Kidney (tissue), 14 donors: Measurements from ENCODE around the gene POLR3B. TPM values are rescaled to one million over a fixed set of nuclear protein-coding genes. Genes with fewer than 3 reads are reported as not detected.
"Not testable (repeated sequence)": the region's sequence is repeated elsewhere in the genome, so short reads cannot be mapped to it uniquely, and the experiment has no call there.

Experiments
- DNase-seq, 5 donors: peaks; one replicate each; pipeline ENCODE4 v3.0.0-alpha.2; 2013 to 2020
- FAIRE-seq: peaks from 2 replicates; lab custom pipeline; 2012; peaks lifted over from hg19 to GRCh38; lab: Jason Lieb, UNC
- H3K27ac ChIP-seq, 2 donors: one replicate each; pipeline ENCODE4 v1.7.0; 2013; ENCODE audit warnings: low read depth in 2 of 2, low read length in 2 of 2, inconsistent platforms in 1 of 2
- H3K27me3 ChIP-seq: one replicate; pipeline ENCODE4 v1.7.1; 2013; ENCODE audit warnings: low read length, inconsistent platforms; ENCODE audit not compliant: control insufficient read depth, insufficient read depth
- H3K36me3 ChIP-seq, 3 donors: one replicate each; pipeline versions ENCODE4 v1.7.0 to v1.7.1; 2013; ENCODE audit warnings: low read length in 3 of 3, control low read depth in 1 of 3, inconsistent platforms in 1 of 3; ENCODE audit not compliant: insufficient read depth in 3 of 3, control insufficient read depth in 2 of 3
- H3K4me1 ChIP-seq, 3 donors: one replicate each; pipeline versions ENCODE4 v1.7.0 to v1.7.1; 2013; ENCODE audit warnings: low read length in 3 of 3, inconsistent platforms in 1 of 3, low read depth in 1 of 3; ENCODE audit not compliant: control insufficient read depth in 2 of 3, insufficient read depth in 2 of 3
- H3K4me3 ChIP-seq, 3 donors: one replicate each; pipeline versions ENCODE4 v1.7.0 to v1.8.1; 2013; ENCODE audit warnings: low read length in 3 of 3, control low read depth in 1 of 3, inconsistent platforms in 1 of 3
- H3K9ac ChIP-seq, 3 donors: one replicate each; pipeline versions ENCODE4 v1.7.0 to v1.7.1; 2013; ENCODE audit warnings: low read length in 3 of 3, control low read depth in 1 of 3, inconsistent platforms in 1 of 3
- H3K9me3 ChIP-seq, 3 donors: one replicate each; pipeline versions ENCODE4 v1.7.0 to v1.7.1; 2013; ENCODE audit warnings: low read length in 3 of 3, control low read depth in 1 of 3, inconsistent platforms in 1 of 3; ENCODE audit not compliant: control insufficient read depth in 2 of 3, insufficient read depth in 1 of 3
- intact Hi-C: fragments of 100-400 bp; cut with DNase I; formaldehyde crosslinking; loops from one replicate; pipeline ENCODE4 v1.11.1; 2022
- polyA plus RNA-seq: library from polyadenylated mRNA; stranded (reverse); fragments of 350-450 nt; fragmentation: Illumina TruSeq; extraction: RNeasy Lipid Tissue Mini Kit (QIAGEN cat#74804); gene quantifications from one replicate; pipeline ENCODE4 v1.2.3, GENCODE V29; 2014; ENCODE audit warnings: low read depth, low replicate concordance; ENCODE audit not compliant: insufficient read depth
- total RNA-seq: library from RNA; stranded (reverse); fragmentation: NEBNext Ultra II Directional; extraction: Animal tissue kit (Norgen Biotek cat#: 25700); gene quantifications from one replicate; pipeline ENCODE4 v1.2.1, GENCODE V29; 2021
- TF ChIP-seq, protein P1 (sequence below): IDR thresholded peaks from 3 replicates; pipeline ENCODE4 v1.5.1; 2012; ENCODE audit warnings: mild to moderate bottlenecking, moderate library complexity, borderline replicate concordance; ENCODE audit not compliant: insufficient read depth; ENCODE audit errors: extremely low read depth
- donor health status: control.
- donor health status: control.
- donor health status: control.
- donor health status: control.
- donor health status: control.
- donor health status: DM: yes; HTN: yes; CAD: no.
- donor health status: Normal renal cell carcinoma (clear cell type).

Gene POLR3B
- total and polyA plus RNA-seq, 2 donors from 2014 or later: 5.2 to 9.7 TPM

DNA sequence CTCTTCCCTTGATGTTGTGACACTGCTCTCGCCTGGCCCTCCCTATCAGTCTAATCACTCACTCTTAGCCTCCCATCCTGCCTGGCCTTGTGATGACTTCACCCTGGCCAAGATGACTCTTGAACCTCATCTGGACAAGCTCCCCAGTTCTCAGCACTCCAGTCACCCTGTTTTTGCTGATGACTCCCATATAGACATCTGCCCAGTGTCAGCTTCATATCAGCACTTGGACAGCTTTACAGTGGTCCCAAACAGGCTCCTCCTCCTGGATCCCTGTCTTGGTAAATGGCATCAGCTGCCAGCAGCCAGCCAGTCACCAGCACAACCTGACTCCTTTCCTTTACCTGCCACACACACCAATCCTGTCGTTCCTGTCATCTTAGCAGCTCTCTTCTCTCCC, 104.2 kb downstream of the POLR3B start:
- no peak overlapping the region for H3K4me3 ChIP-seq
- H3K4me1 ChIP-seq: no peaks in the 10 kb centered on the region
- no peak for DNase-seq
- no peaks in the 10 kb centered on the region for H3K27me3 ChIP-seq
- FAIRE-seq: no peak
- TF ChIP-seq, protein P1, sequence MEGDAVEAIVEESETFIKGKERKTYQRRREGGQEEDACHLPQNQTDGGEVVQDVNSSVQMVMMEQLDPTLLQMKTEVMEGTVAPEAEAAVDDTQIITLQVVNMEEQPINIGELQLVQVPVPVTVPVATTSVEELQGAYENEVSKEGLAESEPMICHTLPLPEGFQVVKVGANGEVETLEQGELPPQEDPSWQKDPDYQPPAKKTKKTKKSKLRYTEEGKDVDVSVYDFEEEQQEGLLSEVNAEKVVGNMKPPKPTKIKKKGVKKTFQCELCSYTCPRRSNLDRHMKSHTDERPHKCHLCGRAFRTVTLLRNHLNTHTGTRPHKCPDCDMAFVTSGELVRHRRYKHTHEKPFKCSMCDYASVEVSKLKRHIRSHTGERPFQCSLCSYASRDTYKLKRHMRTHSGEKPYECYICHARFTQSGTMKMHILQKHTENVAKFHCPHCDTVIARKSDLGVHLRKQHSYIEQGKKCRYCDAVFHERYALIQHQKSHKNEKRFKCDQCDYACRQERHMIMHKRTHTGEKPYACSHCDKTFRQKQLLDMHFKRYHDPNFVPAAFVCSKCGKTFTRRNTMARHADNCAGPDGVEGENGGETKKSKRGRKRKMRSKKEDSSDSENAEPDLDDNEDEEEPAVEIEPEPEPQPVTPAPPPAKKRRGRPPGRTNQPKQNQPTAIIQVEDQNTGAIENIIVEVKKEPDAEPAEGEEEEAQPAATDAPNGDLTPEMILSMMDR: no peak
- no peak overlapping the region for H3K27ac ChIP-seq
- peaks cover 0 to 16% (median 7%) of the 10 kb centered on the region in 3 donors for H3K36me3 ChIP-seq
- H3K9ac ChIP-seq: no peak overlapping the region
- intact Hi-C loops: no loop called here
- no peaks in the 10 kb centered on the region for H3K9me3 ChIP-seq

DNA sequence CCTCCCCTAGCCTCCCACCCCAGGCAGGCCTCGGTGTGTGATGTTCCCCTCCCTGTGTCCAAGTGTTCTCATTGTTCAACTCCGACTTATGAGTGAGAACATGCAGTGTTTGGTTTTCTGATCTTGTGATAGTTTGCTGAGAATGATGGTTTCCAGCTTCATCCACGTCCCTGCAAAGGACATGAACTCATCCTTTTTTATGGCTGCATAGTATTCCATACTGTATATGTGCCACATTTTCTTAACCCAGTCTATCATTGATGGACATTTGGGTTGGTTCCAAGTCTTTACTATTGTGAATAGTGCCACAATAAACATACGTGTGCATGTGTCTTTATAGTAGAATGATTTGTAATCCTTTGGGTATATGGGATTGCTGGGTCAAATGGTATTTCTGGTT, 108.1 kb downstream of the POLR3B start:
- H3K27me3 ChIP-seq, H3K27ac ChIP-seq, DNase-seq, H3K4me3 ChIP-seq, H3K4me1 ChIP-seq, H3K9me3 ChIP-seq, H3K9ac ChIP-seq, intact Hi-C loops, H3K36me3 ChIP-seq, FAIRE-seq: not testable (repeated sequence)

DNA sequence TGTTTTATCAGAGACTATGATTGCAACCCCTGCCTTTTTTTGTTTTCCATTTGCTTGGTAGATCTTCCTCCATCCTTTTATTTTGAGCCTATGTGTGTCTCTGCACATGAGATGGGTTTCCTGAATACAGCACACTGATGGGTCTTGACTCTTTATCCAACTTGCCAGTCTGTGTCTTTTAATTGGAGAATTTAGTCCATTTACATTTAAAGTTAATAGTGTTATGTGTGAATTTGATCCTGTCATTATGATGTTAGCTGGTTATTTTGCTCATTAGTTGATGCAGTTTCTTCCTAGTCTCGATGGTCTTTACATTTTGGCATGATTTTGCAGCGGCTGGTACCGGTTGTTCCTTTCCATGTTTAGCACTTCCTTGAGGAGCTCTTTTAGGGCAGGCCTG, 118.1 kb downstream of the POLR3B start:
- H3K4me1 ChIP-seq, H3K27me3 ChIP-seq, DNase-seq, H3K27ac ChIP-seq, intact Hi-C loops, FAIRE-seq, H3K36me3 ChIP-seq, H3K9me3 ChIP-seq, H3K9ac ChIP-seq, H3K4me3 ChIP-seq: not testable (repeated sequence)

DNA sequence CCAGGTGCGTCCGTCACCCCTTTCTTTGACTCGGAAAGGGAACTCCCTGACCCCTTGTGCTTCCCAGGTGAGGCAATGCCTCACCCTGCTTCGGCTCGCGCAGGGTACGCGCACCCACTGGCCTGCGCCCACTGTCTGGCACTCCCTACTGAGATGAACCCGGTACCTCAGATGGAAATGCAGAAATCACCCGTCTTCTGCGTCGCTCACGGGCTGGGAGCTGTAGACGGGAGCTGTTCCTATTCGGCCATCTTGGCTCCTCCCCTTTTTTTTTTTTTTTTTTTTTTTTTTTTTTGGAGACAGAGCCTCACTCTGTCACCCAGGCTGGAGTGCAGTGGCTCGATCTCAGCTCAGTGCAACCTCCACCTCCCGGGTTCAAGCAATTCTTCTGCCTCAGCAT, 120.1 kb downstream of the POLR3B start:
- H3K27ac ChIP-seq, H3K4me3 ChIP-seq, DNase-seq, intact Hi-C loops, H3K27me3 ChIP-seq, H3K9ac ChIP-seq, H3K9me3 ChIP-seq, FAIRE-seq, H3K4me1 ChIP-seq, H3K36me3 ChIP-seq: not testable (repeated sequence)

DNA sequence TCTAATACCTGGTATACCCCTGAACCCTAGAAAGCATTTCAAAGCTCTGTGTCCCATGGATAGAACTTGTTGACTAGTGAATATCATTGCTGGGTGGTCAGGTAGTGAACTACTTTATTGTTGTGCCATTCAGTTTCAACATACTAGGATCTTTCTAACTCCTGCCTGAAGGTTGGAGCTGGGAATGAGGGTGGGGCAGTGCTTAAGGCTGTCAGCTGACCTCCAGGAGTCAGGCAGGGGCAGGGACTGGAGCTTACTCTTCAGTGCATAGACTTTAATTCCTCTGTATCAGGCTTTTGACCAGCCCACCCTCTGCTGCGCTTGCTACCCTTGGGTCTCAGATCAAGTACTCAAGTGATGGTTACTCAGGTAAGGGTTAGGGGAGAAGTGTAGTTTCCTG, 122.7 kb downstream of the POLR3B start:
- Histone ChIP-seq H3K4me3 (no peak overlapping the region), H3K27ac (no peak overlapping the region), H3K27me3 (no peaks in the 10 kb centered on the region), H3K4me1 (no peaks in the 10 kb centered on the region), H3K9me3 (no peaks in the 10 kb centered on the region), H3K36me3 (no peaks in the 10 kb centered on the region), H3K9ac (no peak overlapping the region)
- DNase-seq (no peak), FAIRE-seq (no peak)
- intact Hi-C loops: no loop called here
- TF ChIP-seq, protein P1: no peak
